Measurements from ENCODE around the gene TMIGD3.

TMIGD3 gene

DNA sequence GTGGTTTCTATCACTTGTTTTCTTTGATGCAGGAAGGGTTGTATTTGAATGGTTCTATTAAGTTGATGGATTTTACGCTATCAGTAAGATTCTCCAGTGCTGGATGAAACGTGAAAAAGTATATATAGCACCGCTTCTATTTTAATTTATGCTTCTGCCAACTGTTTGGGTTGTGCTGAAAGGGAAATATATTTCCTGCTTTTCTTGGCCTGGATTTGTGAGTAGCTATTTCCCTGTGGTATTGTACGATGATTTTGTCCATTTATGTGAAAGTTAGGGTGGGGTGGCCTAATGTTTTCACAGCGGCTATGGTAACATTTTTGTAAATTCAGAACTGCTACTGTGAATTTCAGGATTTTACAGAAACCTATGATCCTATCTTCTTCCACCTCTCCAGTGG lies 29.3 kb downstream of the TMIGD3 start:
- DNase-seq: no peak

DNA sequence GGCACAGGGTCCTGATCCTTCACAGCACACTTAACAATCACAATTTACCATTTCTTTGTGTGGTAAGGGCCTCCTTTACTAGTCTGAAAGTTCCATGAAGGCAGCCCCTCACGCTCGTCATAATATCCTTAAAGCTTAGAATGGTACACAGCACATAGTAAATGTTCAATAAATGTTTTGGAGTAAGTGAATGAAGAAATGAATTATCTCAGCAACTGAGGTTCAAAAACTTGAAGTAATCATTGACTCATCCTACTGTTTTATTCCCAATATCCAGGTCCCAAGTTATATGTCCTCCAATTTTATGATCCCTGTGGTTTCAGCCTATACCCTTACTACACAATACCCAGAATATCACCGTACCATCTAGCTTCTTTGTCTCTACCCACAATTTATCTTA lies 31.9 kb downstream of the TMIGD3 start:
- DNase-seq: no peak

DNA sequence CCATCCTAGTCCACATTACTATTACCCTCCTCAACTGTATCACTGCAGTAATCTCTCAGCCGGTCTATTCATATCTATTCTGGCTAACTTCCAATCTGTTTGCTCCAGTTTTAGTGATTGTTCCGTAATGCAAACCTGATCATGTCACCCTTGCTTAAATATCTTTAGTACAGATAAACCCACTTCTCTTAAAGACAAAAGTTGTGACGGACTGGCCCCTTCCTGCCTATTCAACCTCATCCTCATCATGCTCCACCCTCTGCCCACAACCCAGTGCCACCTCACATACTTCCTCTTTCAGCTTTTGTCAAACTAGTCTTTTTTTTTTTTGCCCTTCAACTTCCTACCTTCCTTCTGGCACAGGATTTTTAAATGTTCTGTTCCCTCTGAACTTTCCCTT lies 32.4 kb downstream of the TMIGD3 start:
- peak; percentile 54 to 62 for DNase-seq

DNA sequence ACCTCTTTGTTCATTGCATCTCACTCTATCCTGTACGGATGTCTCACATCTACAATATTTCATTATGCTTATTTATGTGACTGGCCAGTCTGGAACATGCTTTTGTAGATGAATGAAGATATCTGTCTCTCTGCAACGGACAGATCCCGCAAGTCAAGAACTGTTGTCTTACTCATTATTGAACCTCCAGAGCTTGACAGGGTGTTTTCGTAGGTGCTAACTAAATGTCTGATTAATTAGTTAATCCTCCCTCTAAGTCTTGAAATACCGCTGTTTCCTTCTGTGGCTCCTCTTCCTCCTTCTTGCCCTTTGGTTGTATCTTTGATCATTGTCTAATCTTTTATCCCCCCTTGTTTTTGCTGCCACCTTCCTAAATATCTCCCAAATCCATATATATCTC lies 32.8 kb downstream of the TMIGD3 start:
- DNase-seq: no peak

DNA sequence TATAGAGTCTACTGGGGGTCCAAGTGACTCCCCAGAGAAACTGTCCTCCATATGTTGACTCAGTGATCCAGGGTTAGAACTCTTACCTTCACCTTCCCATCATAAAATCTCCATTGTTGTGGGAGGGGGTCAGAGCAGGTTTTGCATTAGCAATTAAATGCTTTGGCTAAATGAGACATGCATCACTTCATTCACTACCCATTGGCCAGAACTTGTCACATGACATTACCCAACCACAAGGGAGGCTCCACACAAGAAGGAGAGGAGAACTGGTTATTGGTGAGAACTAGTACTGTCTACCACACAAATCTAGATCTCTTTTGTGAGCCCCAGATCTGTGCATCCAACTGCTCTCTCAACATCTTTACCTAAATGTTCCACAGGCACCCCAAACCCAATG lies 33.9 kb downstream of the TMIGD3 start:
- DNase-seq: no peak

DNA sequence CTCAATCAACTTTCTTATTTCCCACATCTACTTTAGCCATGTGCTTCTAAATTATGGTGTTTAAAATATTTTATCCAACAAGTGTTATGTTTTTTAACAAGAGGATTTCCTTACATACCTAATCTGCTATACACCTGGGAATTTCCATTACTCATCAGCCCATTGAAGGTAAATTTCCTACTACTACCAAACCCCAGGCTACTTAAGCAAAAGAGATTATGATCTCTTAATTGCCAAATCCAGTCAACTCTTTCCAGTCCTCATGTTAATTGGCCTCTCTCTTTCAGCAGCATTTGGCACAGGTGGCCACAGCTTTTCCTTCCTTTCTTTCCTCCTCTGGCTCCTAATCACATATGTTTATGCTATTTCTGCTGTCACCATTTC lies 34.7 kb downstream of the TMIGD3 start:
- no peak for DNase-seq

DNA sequence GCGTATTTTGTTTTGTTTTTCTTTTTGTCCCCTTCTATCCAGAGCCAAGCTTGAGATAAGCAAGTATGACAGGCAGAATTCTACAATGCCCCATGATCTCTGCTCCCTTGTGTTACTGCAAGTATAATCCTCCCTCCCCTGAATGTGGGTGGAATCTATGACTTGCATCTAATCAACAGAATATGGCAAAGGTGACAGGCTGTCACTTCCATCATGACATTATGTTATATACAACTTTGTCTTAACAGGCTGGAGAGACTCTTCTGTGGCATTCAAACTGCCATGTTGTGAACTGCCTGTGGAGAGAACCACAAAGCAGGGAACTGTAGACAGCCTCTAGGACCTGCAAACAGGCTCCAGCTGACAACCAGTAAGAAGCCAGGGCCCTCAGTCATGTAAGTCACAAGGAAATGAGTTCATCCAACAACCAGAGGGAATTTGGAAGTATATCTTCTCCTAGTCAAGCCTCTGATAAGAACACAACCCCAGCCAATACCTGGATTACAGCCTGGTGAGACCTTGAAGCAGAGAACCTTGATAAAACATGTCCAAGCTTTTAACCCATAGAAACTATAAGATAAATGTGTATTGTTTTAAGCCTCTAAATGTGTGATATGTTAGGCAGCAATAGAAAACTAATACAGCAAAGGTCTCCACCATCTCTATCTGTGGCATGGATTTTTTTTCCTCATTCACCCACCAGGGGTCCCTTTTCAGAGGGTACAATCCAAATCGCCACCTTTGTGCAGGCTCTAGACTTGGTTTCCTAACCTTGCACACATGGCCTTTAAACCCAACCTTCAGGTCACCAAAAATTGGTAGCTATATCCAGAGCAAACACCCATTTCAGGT lies 35.3 kb downstream of the TMIGD3 start:
- DNase-seq: no peak

DNA sequence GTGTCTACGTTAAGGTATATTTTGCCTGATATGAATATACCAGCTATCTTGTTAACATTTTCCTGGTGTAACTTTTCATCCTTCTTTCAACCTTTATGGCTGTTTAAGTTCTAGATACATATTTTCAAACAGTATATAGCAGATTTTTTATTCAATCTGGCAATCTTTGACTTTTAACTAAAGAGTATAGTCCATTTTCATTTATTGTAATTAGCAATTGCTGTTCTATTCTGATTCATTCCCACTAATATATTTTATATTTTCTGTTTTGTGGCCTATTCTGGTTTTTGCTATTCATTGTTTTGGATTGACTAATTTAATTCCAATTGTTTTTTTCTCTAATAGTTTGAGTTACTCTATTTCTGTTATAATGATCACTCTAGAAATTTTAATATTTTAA lies 37.0 kb downstream of the TMIGD3 start:
- no peak for DNase-seq

DNA sequence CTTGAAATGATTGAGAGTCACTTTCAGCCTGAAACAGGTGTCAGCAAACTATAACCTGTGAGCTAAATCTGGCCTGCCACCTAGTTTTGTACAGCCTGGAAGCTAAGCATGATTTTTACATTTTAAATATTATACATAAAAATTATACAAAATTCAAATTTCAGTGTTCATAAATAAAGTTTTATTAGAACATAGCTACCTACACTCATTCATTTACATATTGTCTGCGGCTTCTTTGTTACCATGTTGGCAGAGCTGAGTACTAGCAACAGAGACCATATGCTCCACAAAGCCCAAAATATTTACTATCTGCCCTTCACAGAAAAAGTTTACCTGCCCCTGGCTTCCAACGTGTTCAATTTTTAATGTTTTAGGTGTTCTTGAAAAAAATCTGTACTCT lies 37.7 kb downstream of the TMIGD3 start:
- no peak for DNase-seq

DNA sequence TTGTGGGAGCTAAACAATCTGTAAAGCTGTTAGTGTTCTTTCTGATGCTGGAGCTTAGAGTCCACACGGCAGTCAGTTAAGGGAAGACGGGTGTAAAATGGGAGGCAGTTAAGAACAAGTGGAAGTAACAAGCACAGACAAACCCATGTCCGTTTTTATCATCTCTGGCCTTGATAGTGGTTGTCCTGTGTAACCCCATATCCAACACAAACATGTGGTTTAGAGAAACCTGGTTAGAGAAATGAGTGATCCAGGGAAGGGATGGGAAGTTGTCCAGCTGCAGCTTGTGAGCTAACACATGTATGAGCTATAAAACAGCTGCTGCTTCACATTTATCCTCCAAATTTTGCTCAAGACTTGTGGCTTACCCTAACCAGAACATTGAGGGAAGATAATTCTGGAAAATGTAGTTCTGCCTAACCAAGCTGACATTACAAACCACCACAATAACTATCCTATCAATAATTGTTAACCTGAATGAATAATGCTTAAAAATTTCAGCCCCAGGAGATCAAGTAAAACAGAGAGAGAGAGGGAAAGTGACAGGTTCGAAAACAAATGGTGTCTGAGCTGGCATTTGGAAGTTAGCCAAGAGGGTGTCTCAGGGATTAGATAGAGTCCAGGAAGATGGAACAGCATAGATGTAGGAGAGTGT lies 40.3 kb downstream of the TMIGD3 start:
- no peak for DNase-seq

DNA sequence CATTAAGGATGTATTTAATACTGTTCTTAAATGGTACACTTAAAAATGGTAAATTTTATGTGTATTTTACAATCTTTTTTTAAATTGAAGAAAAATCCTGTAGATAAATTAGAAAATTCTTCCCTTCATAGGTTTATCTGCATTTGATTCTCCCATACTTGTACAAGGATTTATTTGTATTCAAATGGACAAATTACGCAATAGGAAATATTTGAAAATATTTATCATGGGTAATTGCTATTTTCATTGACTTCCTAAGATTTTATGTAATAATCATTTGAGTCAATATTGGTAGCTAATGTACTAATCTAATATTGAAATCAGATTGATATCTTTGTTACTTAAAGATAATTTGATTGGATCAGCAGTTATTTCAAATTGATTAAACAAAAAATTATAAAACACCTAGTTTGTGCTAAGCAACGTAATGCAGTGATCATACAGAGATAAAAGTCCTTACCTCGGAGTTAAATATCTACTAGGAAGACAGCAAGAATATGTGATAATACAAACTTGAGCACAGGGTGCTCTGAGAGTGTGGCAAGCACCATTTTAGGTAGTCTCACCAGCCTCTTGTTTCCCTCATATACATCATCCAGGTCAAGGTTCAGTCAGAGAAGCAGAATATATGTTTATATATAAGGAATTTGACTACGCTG lies 40.9 kb downstream of the TMIGD3 start:
- no peak for DNase-seq

DNA sequence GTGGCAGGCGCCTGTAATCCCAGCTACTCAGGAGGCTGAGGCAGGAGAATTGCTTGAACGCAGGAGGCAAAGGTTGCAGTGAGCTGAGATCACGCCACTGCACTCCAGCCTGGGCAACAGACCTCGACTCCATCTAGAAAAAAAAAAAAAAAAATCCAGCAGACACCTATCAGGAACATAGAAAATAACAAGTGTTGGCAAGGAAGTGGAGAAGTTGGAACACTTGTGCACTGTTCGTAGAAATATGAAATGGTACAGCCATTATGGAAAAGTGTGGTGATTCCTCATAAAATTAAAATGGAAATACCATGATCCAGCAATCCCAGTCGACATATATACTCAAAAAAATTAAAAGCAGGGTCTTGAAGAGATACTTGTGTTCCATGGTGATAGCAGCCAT lies 41.7 kb downstream of the TMIGD3 start:
- DNase-seq: no peak

DNA sequence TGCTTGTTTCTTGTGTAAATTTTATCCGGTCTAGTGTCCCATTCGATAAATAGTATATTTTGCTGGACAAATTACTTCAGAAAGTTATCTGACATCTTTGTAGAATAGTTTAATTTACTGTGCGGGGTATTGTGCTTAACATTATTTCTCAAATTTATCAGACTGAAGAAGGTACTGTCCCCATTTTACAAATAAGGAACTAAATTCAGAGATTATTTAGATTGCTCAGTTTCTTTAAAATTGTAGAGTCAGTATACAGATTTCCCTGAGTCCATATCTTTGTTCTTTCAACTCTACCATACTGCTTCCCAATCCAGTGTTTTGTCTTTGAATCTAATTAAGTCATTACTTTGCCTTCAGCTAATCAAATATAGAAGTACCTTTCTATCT lies 47.8 kb downstream of the TMIGD3 start:
- DNase-seq: no peak

DNA sequence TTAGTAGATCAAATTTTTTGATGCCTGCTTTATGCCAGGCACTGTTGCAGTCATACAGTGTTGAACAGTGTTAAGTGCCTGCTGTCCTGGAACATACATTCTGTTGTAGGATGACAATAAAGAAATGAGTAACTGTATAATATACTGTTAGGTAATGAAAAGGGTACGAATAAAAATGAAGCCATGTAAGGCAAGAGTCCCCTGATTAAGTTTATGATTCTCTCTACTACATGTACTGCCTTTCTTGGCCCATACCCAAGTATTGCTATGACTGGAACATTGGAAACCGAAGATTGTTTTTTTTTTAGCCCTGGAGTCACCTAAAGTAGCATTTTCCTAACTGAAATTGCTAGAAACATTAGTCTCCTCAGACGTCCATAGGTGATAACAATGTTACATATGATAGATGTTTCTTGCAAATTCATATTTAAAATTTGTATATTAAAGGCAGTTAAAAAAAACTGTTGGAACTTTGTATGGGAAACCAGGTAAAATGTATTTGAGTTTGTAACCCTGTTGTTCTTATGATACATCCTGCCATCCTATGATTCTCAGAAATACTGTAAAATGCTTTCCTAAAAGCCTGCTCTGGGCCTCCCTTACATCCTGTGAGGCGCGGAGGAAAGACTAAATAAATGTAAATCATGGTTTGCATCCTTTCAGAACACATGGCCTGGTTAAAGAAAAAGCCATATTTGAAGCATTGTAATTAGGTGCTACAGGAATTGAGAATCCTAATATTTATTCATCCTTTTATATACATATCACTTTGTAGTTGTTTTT lies 48.4 kb downstream of the TMIGD3 start:
- DNase-seq: no peak

DNA sequence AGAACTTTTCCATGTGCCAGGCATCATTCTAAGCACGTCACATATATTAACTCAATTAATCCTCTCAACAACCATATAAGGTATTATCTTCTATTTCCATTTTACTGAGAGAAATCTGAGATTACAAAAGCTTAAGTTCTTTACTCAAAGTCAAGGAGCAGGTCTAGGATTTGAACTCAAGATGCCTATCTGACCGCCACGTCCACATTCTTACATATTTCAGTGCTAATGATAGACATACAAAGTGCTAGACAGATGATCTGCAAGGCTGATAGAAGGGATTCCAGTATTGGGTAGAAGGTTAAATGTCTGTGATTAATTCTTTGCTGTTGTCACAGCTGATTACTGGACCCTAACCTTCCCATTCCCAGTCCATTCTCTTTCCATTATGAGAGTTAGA lies 49.7 kb downstream of the TMIGD3 start:
- DNase-seq: no peak

DNA sequence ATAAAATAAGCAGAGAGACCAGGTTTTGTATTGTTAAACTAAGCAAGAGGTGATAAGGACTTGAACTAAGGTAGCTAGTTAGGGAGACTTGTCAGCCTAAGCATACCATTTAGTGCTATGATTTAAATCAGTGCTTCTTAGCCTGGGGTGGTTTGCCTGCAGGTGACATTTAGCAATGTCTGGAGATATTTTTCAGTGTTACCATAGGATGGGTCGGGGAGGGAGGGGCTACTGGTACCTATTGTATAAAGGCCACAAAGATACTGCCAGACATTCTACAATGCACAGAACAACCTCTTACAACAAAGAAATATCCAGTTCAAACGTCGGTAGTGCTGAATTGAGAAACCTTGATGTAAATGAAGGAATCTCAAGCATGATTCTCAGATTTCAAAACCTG lies 50.9 kb downstream of the TMIGD3 start:
- DNase-seq: no peak

DNA sequence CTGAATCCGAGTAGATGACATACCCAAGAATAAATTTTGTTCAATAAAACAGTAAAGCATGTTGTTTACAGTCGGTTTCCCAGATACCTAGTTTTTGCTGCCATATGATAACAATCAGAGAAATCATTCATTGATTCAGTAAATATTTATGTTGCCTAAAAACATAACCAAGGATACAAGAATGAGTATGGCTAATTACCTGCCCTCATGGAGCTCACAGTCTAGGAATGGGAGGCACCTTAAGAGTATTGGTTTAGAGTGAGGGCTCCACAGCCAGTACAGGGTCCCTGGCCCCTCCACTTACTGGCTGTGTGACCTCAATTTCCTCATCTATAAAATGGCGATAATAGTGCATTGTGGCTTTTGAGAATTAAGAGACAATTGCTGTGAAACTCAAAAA lies 53.2 kb downstream of the TMIGD3 start:
- DNase-seq: no peak

DNA sequence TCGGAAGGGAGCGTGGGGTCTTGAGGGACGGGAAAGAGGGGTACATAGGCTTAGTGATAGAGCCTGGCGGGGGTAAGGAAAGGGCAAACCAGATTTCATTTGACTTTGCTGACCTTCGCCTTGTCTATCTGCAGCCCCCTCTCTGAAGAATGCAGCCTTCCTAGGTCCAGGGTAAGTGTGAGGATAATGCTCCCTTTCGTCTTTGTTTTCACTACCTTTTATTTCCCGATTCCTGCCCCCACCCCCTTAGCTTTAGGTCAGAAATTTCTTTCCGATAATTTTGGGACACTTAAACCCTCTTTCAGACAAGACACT lies 53.8 kb downstream of the TMIGD3 start:
- DNase-seq: no peak

DNA sequence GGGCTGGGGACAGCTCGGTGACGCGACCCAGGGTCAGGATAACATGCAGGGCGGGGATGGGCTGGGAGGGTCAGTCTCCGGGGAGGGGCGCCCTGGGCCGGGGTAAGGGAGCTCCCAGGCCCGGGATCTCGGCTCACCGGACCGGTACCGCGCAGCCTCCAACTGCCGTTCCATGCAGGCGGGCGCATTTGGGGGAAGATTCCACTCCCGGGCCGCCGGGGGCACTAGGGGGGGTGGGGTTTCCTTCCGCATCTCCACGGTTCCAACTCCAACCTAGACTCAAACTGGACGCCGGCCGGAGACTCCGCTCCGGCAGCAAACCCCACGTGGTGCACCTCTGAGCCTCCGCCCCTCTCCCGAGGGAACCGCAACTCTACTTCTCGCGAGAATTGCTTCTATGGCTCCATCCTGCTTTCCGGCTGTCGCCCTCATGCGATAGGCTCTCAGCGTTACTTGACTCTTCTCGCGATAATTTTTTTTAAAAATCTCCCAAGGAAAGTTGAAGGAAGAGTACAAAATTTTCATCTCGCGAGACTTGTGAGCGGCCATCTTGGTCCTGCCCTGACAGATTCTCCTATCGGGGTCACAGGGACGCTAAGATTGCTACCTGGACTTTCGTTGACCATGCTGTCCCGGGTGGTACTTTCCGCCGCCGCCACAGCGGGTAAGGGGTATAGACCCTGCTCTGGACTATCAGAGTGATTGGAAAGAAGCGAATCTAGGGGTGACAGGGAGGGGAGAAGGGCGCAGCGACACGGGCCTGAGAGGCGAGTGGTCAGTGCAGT lies 54.3 kb downstream of the TMIGD3 start, which contains the start of the genes ATP5PB and WDR77:
ATP5PB (plus strand) TSS at position 547 of the 785 bp plus-strand sequence; CDS start at position 625, 78 bp downstream.
WDR77 (minus strand) TSS at position 339 of the 785 bp plus-strand sequence; CDS start at position 252, 87 bp downstream.
- DNase-seq: peak; percentile 86 to 88

DNA sequence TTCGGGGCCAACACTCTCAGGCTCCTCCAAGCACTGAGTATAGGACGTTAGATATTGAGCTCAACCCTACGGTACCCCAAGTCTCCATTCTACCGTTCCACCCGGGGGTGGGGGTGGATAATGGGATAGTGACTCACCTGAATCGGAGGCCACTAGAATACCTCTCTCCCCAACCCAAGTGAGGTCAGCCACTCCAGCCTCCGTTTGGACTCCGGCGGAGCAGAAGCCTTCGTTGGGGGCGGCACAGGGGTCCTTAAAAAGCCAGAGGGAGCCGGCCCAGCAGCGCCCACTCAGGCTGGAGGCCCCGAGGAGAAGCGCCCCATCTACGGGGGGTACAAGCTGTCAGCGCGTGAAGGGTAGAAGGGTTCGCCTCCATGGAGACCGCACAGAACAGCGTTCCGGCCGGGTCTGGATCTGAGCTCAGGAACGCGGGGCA lies 54.9 kb downstream of the TMIGD3 start:
- peak; percentile 33 to 47 for DNase-seq

DNA sequence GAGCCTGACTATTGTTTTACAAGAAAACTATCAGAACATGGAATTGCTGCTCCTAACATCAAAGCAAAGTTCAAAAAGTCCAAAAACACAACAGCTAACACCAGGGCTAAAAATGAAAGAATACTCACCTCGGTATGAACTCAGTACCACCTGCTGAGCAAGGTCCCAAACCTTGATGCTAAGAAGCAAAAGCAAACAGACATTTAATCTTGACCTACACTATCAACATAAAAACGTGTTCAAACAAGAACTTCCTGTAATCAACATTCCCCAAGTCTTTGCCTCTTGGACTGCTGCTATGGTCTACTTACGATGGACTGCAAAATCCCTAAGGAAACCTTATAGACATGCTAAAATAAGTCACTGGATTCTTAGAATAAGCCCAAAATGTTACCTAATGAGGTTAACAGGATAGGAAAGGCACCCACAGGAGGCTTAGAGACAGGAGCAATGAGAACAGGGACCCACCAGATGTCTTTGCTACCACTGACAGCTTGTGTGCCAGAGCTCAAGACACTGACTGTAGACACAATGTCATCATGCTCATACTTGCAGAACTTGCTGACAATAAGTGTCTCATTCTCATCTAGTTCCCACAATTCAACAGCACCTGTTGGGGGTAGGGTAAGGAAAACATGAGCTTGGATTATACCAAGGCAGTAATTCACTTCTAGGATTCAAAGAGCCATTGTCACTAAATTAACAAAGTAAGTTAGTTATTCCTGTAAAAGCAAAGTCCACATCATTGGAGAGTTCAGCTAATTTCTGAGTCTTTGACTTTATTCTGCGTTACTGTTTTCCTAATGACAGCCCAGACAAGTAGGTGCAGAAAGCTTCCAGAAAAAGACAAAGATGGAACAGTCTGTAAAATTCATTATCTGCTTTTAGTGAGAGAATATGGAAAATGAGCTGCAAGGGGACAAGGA lies 56.2 kb downstream of the TMIGD3 start:
- no peak for DNase-seq
